ENCODE measurements around the gene SH3RF3. TPM values are rescaled to one million over a fixed set of nuclear protein-coding genes. Genes with fewer than 3 reads are reported as not detected.

The SH3RF3 gene
- total and polyA plus RNA-seq, 10 of the 15 experiments (the other 5 are each of a cell fraction or from before 2014, with no cell fraction given) = 0.08 to 8.8 (median 2.3) TPM

GRCh38 chr2:109333414-109334210, 204.6 kb downstream of the SH3RF3 start (continued):
- TF ChIP-seq ATF7 (IDR thresholded peaks at IDR 0.05; ENCODE audit: low read depth) (peak; percentile 38; the same call in 1 of the 2 replicates), IKZF2 (IDR thresholded peaks at IDR 0.05) (peak in 1 of 2 experiments; percentile 39; a peak in 2 of 4 replicates), MEF2A (IDR thresholded peaks at IDR 0.05; ENCODE audit: insufficient read depth, low read depth, low read length) (no peak), SPI1 (IDR thresholded peaks at IDR 0.05; ENCODE audit: borderline replicate concordance, insufficient read depth, low read depth, low read length) (peak; percentile 89; the same call in 1 of the 2 replicates), NFXL1 (IDR thresholded peaks at IDR 0.05; ENCODE audit: borderline replicate concordance) (no peak), CTCF (IDR thresholded peaks at IDR 0.05 in 2 of 3, conservative IDR thresholded peaks at IDR 0.05 in 1 of 3; ENCODE audit: control insufficient read depth in 2 of 3, extremely low read depth in 1 of 3, insufficient read depth in 1 of 3, low read depth in 3 of 3, low read length in 3 of 3) (peak in 2 of 3 experiments; percentile 14 to 29; a peak in 1 of 6 replicates), HCFC1 (IDR thresholded peaks at IDR 0.05; ENCODE audit: low read length) (no peak), ZNF687 (IDR thresholded peaks at IDR 0.05) (no peak)
- TF ChIP-seq, protein P1, sequence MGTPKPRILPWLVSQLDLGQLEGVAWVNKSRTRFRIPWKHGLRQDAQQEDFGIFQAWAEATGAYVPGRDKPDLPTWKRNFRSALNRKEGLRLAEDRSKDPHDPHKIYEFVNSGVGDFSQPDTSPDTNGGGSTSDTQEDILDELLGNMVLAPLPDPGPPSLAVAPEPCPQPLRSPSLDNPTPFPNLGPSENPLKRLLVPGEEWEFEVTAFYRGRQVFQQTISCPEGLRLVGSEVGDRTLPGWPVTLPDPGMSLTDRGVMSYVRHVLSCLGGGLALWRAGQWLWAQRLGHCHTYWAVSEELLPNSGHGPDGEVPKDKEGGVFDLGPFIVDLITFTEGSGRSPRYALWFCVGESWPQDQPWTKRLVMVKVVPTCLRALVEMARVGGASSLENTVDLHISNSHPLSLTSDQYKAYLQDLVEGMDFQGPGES (IDR thresholded peaks at IDR 0.05) = no peak
- TF ChIP-seq, protein P2, sequence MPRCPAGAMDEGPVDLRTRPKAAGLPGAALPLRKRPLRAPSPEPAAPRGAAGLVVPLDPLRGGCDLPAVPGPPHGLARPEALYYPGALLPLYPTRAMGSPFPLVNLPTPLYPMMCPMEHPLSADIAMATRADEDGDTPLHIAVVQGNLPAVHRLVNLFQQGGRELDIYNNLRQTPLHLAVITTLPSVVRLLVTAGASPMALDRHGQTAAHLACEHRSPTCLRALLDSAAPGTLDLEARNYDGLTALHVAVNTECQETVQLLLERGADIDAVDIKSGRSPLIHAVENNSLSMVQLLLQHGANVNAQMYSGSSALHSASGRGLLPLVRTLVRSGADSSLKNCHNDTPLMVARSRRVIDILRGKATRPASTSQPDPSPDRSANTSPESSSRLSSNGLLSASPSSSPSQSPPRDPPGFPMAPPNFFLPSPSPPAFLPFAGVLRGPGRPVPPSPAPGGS (IDR thresholded peaks at IDR 0.05; ENCODE audit: borderline replicate concordance, insufficient read depth, low read depth, low read length, poor library complexity, severe bottlenecking) = no peak

Measured in GM12878 (cell line).